Activated naive CD4-positive, alpha-beta T cell treated with anti-CD3 and anti-CD28 coated beads, Interleukin-2, amount 50 U/mL, for 24 hours (primary cell): ENCODE data around the gene MYH7.

Experiments used
- H3K27ac Mint-ChIP-seq: one replicate; pipeline ENCODE4 v1.8.0; 2021; ENCODE audit warnings: mild to moderate bottlenecking, mixed read lengths
- H3K27me3 Mint-ChIP-seq: one replicate; pipeline ENCODE4 v1.8.0; 2021; ENCODE audit warnings: mixed read lengths
- H3K36me3 Mint-ChIP-seq: one replicate; pipeline ENCODE4 v1.8.0; 2021; ENCODE audit warnings: mixed read lengths
- H3K4me1 Mint-ChIP-seq: one replicate; pipeline ENCODE4 v1.8.0; 2021; ENCODE audit warnings: mixed read lengths
- H3K4me3 Mint-ChIP-seq: one replicate; pipeline ENCODE4 v1.8.0; 2021; ENCODE audit warnings: mild to moderate bottlenecking, mixed read lengths
- H3K9me3 Mint-ChIP-seq: one replicate; pipeline ENCODE4 v1.8.0; 2021; ENCODE audit warnings: mixed read lengths

The MYH7 gene

GRCh38 chr14:23439107-23439835, 3.8 kb upstream of the MYH7 start:
- no peaks in the 10 kb centered on the region for H3K9me3 Mint-ChIP-seq
- H3K4me1 Mint-ChIP-seq = no peaks in the 10 kb centered on the region
- peaks cover 3% of the 10 kb centered on the region for H3K27me3 Mint-ChIP-seq
- H3K4me3 Mint-ChIP-seq = no peak overlapping the region
- no peak overlapping the region for H3K27ac Mint-ChIP-seq
- H3K36me3 Mint-ChIP-seq = no peaks in the 10 kb centered on the region

DNA sequence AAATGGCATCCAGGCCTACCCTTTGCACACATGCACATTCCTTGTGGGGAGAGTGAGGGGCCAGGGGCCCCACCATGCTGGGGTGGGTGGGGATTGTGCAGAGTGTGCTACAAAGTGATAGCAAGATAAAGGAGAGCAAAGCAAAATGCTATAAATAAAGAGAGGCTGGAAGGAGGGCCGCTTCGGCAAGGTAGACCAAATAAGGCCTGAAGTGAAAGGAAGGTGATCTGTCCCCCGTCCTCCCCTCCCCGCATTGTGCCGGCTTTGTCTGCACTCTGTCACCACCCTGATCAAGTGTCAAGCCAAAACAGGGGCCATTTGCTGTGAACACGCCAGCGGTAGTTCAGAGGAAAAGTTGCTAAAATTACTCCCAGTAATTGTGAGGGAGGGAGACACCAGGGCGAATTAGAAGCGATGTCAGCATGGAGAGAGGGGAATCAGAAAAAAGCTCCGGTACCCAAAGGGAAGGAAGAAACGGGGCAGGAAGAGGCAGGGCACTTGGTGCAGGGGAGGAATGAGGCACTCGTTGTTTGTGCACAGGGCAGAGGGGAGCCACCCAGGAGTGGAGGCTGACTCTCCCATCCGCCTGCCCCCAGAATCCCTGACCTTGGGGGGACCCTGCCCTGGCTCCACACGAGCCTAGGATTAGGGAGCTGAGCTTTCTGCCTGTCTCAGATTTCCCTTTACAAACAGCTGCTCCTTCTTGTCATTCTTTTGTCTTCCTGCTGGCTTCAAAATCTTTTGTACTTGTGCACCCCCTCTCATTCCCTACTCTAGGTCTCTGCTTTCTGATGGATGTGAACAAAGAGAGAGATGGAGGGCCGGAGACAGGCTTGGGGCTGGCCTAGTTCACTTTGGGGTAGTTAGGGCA, 2.9 kb upstream of the MYH7 start:
- Mint-ChIP-seq H3K4me3 (peak overlapping the region; percentile 28), H3K27ac (no peak overlapping the region), H3K4me1 (no peaks in the 10 kb centered on the region), H3K27me3 (peaks cover 6% of the 10 kb centered on the region), H3K9me3 (no peaks in the 10 kb centered on the region), H3K36me3 (no peaks in the 10 kb centered on the region)

DNA sequence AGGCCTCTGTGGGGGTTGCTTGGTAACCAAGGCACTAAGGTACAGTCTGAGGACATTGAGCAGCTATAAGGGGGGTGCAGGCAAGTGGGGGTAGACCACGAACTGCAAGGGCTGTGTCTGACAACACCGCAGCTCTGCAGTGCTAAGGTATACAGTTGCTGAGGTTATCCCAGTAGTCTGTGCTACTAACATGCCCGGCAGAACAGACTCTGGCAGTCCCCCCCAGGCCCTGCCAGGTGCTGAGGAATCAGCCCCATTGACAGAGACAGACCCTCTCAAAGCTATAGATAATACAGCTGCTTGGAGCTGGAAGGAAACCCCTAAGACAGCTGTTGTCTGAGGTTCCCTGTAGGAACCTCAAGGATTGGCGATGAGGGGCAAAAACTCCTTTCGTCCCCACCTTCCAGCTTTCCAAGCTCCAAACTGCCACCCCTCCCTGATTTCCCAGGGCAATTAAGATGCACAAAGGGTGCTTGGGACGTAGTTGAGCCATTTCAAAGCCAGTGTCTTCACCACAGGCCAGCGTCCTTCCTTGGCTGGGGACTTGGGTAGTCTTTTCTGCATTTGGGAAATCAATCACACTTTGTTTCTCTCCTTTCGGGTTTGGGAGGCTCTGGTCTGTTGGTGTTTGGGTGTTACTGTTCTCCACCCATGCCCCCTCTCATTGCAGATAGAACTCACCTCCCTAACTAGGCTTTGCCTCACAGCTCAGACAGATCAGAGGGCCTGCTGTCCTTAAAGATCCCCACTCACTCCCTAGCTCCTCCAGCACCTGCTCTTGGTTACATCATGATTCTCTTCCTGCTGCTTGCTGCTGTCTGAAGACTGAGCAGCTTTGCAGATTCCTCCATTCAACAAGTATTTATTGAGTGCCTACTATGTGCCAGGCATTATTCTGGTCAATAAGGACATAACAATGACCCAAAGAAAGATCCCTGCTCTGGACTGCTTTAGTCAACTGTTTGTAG, 2.0 kb upstream of the MYH7 start:
- H3K27me3 Mint-ChIP-seq = peaks cover 2% of the 10 kb centered on the region
- no peaks in the 10 kb centered on the region for H3K9me3 Mint-ChIP-seq
- no peaks in the 10 kb centered on the region for H3K4me1 Mint-ChIP-seq
- H3K4me3 Mint-ChIP-seq = no peak overlapping the region
- no peaks in the 10 kb centered on the region for H3K36me3 Mint-ChIP-seq
- H3K27ac Mint-ChIP-seq = no peak overlapping the region

- H3K27me3 Mint-ChIP-seq = peaks cover 2% of the 10 kb centered on the region
- no peaks in the 10 kb centered on the region for H3K4me1 Mint-ChIP-seq
- no peaks in the 10 kb centered on the region for H3K36me3 Mint-ChIP-seq
- H3K9me3 Mint-ChIP-seq = no peaks in the 10 kb centered on the region
- no peak overlapping the region for H3K27ac Mint-ChIP-seq
- H3K4me3 Mint-ChIP-seq = no peak overlapping the region
Measured at GRCh38 chr14:23436327-23437132, 1.1 kb upstream of the MYH7 start.

- Mint-ChIP-seq H3K36me3 (no peaks in the 10 kb centered on the region), H3K4me1 (no peaks in the 10 kb centered on the region), H3K27ac (no peak overlapping the region), H3K4me3 (no peak overlapping the region), H3K9me3 (no peaks in the 10 kb centered on the region), H3K27me3 (peaks cover 2% of the 10 kb centered on the region)
Measured at GRCh38 chr14:23434488-23435222, 805 bp downstream of the MYH7 start.

DNA sequence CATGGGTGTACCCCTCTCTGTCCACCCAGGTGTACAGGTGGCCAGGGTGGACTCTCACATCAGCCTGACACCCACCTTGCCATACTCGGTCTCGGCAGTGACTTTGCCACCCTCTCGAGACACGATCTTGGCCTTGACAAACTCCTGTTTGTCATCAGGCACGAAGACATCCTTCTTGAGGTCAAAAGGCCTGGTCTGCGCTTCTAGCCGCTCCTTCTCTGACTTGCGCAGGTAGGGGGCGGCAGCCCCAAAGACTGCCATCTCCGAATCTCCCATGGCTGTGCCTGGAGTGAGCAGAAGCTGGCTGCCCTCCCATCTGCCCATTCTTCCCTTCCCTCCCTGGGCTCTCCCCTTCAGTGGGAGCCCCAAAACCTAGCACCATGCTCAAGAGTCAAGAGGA, 2.0 kb downstream of the MYH7 start:
- Mint-ChIP-seq H3K4me1 (no peaks in the 10 kb centered on the region), H3K4me3 (no peak overlapping the region), H3K27me3 (peaks cover 2% of the 10 kb centered on the region), H3K27ac (no peak overlapping the region), H3K36me3 (no peaks in the 10 kb centered on the region), H3K9me3 (no peaks in the 10 kb centered on the region)

DNA sequence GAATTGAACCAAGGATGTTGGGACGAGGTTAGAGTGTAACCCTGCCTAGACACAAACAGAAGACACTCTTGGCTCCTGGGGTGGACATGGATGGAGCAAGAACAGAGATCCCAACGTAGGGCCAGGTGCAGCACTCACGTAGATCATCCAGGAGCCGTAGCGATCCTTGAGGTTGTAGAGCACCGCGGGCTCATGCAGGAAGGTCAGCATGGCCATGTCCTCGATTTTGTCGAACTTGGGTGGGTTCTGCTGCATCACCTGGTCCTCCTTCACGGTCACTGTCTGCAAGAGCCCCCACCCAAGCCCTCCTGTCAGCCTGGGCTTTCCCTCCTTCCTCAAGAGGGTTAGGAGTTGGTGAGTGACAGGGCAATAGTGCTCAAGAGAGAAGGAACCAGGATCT, 2.5 kb downstream of the MYH7 start:
- no peaks in the 10 kb centered on the region for H3K9me3 Mint-ChIP-seq
- no peaks in the 10 kb centered on the region for H3K4me1 Mint-ChIP-seq
- H3K36me3 Mint-ChIP-seq = no peaks in the 10 kb centered on the region
- H3K4me3 Mint-ChIP-seq = no peak overlapping the region
- H3K27ac Mint-ChIP-seq = no peak overlapping the region
- peaks cover 2% of the 10 kb centered on the region for H3K27me3 Mint-ChIP-seq

GRCh38 chr14:23432102-23432925, 3.1 kb downstream of the MYH7 start:
- H3K36me3 Mint-ChIP-seq = no peaks in the 10 kb centered on the region
- no peaks in the 10 kb centered on the region for H3K4me1 Mint-ChIP-seq

GRCh38 chr14:23431486-23431885, 4.0 kb downstream of the MYH7 start:
- H3K27ac Mint-ChIP-seq = no peak overlapping the region
- no peaks in the 10 kb centered on the region for H3K9me3 Mint-ChIP-seq
- no peak overlapping the region for H3K4me3 Mint-ChIP-seq
- H3K36me3 Mint-ChIP-seq = no peaks in the 10 kb centered on the region
- peaks cover 3% of the 10 kb centered on the region for H3K27me3 Mint-ChIP-seq
- no peaks in the 10 kb centered on the region for H3K4me1 Mint-ChIP-seq

More at GRCh38 chr14:23432102-23432925, 3.1 kb downstream of the MYH7 start:
- H3K9me3 Mint-ChIP-seq = no peaks in the 10 kb centered on the region
- no peak overlapping the region for H3K4me3 Mint-ChIP-seq
- peaks cover 3% of the 10 kb centered on the region for H3K27me3 Mint-ChIP-seq
- no peak overlapping the region for H3K27ac Mint-ChIP-seq

GRCh38 chr14:23430723-23431085, 4.8 kb downstream of the MYH7 start:
- H3K4me1 Mint-ChIP-seq = no peaks in the 10 kb centered on the region
- H3K9me3 Mint-ChIP-seq = no peaks in the 10 kb centered on the region
- peaks cover 3% of the 10 kb centered on the region for H3K27me3 Mint-ChIP-seq

GRCh38 chr14:23430016-23430722, 5.3 kb downstream of the MYH7 start:
- no peak overlapping the region for H3K4me3 Mint-ChIP-seq
- H3K4me1 Mint-ChIP-seq = no peaks in the 10 kb centered on the region
- H3K27me3 Mint-ChIP-seq = peaks cover 3% of the 10 kb centered on the region
- no peaks in the 10 kb centered on the region for H3K9me3 Mint-ChIP-seq
- no peak overlapping the region for H3K27ac Mint-ChIP-seq
- H3K36me3 Mint-ChIP-seq = no peaks in the 10 kb centered on the region

More at GRCh38 chr14:23430723-23431085, 4.8 kb downstream of the MYH7 start:
- Mint-ChIP-seq H3K4me3 (no peak overlapping the region), H3K27ac (no peak overlapping the region), H3K36me3 (no peaks in the 10 kb centered on the region)

DNA sequence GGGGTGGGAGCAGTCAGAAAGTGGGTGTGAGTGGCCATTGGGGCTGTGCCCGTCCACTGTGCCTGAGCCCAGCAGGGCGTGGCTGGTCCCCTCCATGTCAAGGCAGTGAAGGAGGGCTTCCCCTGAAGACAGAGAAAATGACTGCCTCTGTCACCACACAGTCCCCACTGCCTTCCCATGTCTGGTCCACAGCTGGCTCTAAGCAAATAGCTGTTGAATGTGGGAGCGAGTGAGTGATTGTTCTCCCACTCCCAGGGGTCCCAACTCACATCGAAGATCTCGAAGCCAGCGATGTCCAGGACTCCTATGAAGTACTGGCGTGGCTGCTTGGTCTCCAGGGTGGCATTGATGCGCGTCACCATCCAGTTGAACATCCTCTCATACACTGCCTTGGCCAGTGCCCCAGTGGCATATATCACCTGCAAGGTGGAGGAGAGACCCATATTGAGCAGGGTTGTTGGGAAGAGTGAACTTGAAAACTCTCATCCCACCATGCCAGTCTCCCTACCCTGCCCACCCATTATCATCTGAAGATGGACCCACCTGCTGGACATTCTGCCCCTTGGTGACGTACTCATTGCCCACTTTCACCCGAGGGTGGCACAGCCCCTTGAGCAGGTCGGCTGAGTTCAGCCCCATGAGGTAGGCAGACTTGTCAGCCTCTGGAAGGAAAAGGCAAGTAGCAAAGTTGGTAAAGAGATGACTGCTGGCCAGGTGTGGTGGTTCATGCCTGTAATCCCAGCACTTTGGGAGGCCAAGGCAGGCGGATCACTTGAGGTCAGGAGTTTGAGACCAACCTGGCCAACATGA, 6.6 kb downstream of the MYH7 start:
- no peaks in the 10 kb centered on the region for H3K9me3 Mint-ChIP-seq
- H3K4me3 Mint-ChIP-seq = no peak overlapping the region
- H3K36me3 Mint-ChIP-seq = no peaks in the 10 kb centered on the region
- H3K4me1 Mint-ChIP-seq = no peaks in the 10 kb centered on the region
- peaks cover 3% of the 10 kb centered on the region for H3K27me3 Mint-ChIP-seq
- no peak overlapping the region for H3K27ac Mint-ChIP-seq
